H9 (cell line): ENCODE results near the gene CLASP2. TPM values are rescaled to one million over a fixed set of nuclear protein-coding genes. Genes with fewer than 3 reads are reported as not detected.

Experiments
- DNase-seq: peaks from one replicate; pipeline ENCODE4 v3.0.0-alpha.2; 2017
- H2AFZ ChIP-seq: one replicate; pipeline ENCODE4 v1.6.1; 2013; ENCODE audit warnings: mild to moderate bottlenecking, low read length, control low read depth, moderate library complexity
- H2AK5ac ChIP-seq: 2 replicates; pipeline ENCODE4 v1.6.1; 2013; ENCODE audit warnings: low read length, control low read depth, mixed read lengths; ENCODE audit not compliant: insufficient read length
- H2BK120ac ChIP-seq: one replicate; pipeline ENCODE4 v1.6.1; 2013; ENCODE audit warnings: low read depth, mild to moderate bottlenecking, low read length, control low read depth, inconsistent platforms; ENCODE audit not compliant: poor library complexity, severe bottlenecking
- H2BK12ac ChIP-seq: 2 replicates; pipeline ENCODE4 v1.6.1; 2013; ENCODE audit warnings: low read length, control low read depth, mixed read lengths, low read depth; ENCODE audit not compliant: insufficient read length
- H2BK15ac ChIP-seq: 2 replicates; pipeline ENCODE4 v1.6.1; 2013; ENCODE audit warnings: low read depth, low read length, control low read depth
- H2BK20ac ChIP-seq: one replicate; pipeline ENCODE4 v1.6.1; 2013; ENCODE audit warnings: low read depth, mild to moderate bottlenecking, low read length, control low read depth, inconsistent platforms; ENCODE audit not compliant: poor library complexity, severe bottlenecking
- H2BK5ac ChIP-seq: 2 replicates; pipeline ENCODE4 v1.6.1; 2013; ENCODE audit warnings: low read length, control low read depth, mixed read lengths; ENCODE audit not compliant: insufficient read length
- H3K14ac ChIP-seq: 2 replicates; pipeline ENCODE4 v1.6.1; 2013; ENCODE audit warnings: low read length, control low read depth; ENCODE audit not compliant: insufficient read depth
- H3K18ac ChIP-seq: 2 replicates; pipeline ENCODE4 v1.6.1; 2013; ENCODE audit warnings: low read depth, mild to moderate bottlenecking, mixed read lengths, low read length, control low read depth; ENCODE audit not compliant: insufficient read length
- H3K23ac ChIP-seq: 2 replicates; pipeline ENCODE4 v1.6.1; 2013; ENCODE audit warnings: low read length, control low read depth, mixed read lengths, low read depth; ENCODE audit not compliant: insufficient read length
- H3K23me2 ChIP-seq: 2 replicates; pipeline ENCODE4 v1.6.1; 2013; ENCODE audit warnings: low read depth, mild to moderate bottlenecking, mixed read lengths, low read length, control low read depth; ENCODE audit not compliant: insufficient read length, poor library complexity, severe bottlenecking
- H3K27ac ChIP-seq: 2 replicates; pipeline ENCODE4 v1.5.1; 2013; ENCODE audit warnings: low read length, control low read depth, mixed read lengths, low read depth; ENCODE audit not compliant: insufficient read length
- H3K27me3 ChIP-seq: 2 replicates; pipeline ENCODE4 v1.6.1; 2013; ENCODE audit warnings: low read length, control low read depth, inconsistent platforms; ENCODE audit not compliant: insufficient read depth
- H3K4ac ChIP-seq: 2 replicates; pipeline ENCODE4 v1.6.1; 2013; ENCODE audit warnings: low read depth, mild to moderate bottlenecking, control low read depth, inconsistent platforms, low read length, moderate library complexity
- H3K4me1 ChIP-seq: 2 replicates; pipeline ENCODE4 v1.6.1; 2013; ENCODE audit warnings: low read length, control low read depth, inconsistent platforms; ENCODE audit not compliant: insufficient read depth
- H3K4me2 ChIP-seq: 2 replicates; pipeline ENCODE4 v1.6.1; 2013; ENCODE audit warnings: low read length, control low read depth, mixed read lengths; ENCODE audit not compliant: insufficient read length, insufficient read depth
- H3K56ac ChIP-seq: 2 replicates; pipeline ENCODE4 v1.6.1; 2013; ENCODE audit warnings: low read depth, mild to moderate bottlenecking, mixed read lengths, low read length, control low read depth; ENCODE audit not compliant: insufficient read length
- H3K79me1 ChIP-seq: 2 replicates; pipeline ENCODE4 v1.6.1; 2013; ENCODE audit warnings: low read depth, mild to moderate bottlenecking, moderate library complexity, low read length, control low read depth, inconsistent platforms; ENCODE audit not compliant: insufficient read depth, poor library complexity, severe bottlenecking
- H3K79me2 ChIP-seq: 2 replicates; pipeline ENCODE4 v1.6.1; 2013; ENCODE audit warnings: low read length, control low read depth, inconsistent platforms; ENCODE audit not compliant: insufficient read depth
- H3K9ac ChIP-seq: 2 replicates; pipeline ENCODE4 v1.6.1; 2013; ENCODE audit warnings: low read length, control low read depth, mixed read lengths; ENCODE audit not compliant: insufficient read length; ENCODE audit errors: extremely low read depth
- H3K9me3 ChIP-seq: one replicate; pipeline ENCODE4 v1.6.1; 2013; ENCODE audit warnings: low read depth, low read length, inconsistent platforms; ENCODE audit not compliant: control insufficient read depth
- H3T11ph ChIP-seq: one replicate; pipeline ENCODE4 v1.6.1; 2013; ENCODE audit warnings: mild to moderate bottlenecking, low read length, control low read depth, inconsistent platforms
- H4K20me1 ChIP-seq: one replicate; pipeline ENCODE4 v1.6.1; 2013; ENCODE audit not compliant: control insufficient read depth, insufficient read length, insufficient read depth
- H4K5ac ChIP-seq: 2 replicates; pipeline ENCODE4 v1.6.1; 2013; ENCODE audit warnings: low read depth, mild to moderate bottlenecking, mixed read lengths, low read length, control low read depth; ENCODE audit not compliant: insufficient read length
- H4K8ac ChIP-seq: replicated peaks from 2 replicates; pipeline ENCODE4 v1.6.1; 2013; ENCODE audit warnings: low read length, control low read depth, mixed read lengths, low read depth; ENCODE audit not compliant: insufficient read length
- H4K91ac ChIP-seq: 2 replicates; pipeline ENCODE4 v1.6.1; 2013; ENCODE audit warnings: low read depth, mild to moderate bottlenecking, moderate library complexity, mixed read lengths, low read length, control low read depth; ENCODE audit not compliant: insufficient read length
- H3K27ac Mint-ChIP-seq, 3 experiments: 2 replicates in 2 of 3; 3 replicates in 1 of 3; pipeline ENCODE4 v1.8.0; 2020 to 2021; ENCODE audit warnings: mixed read lengths in 3 of 3, mild to moderate bottlenecking in 1 of 3, moderate library complexity in 1 of 3
- H3K27me3 Mint-ChIP-seq: 2 replicates; pipeline ENCODE4 v1.8.0; 2021; ENCODE audit warnings: low read depth, mild to moderate bottlenecking, moderate library complexity, mixed read lengths
- H3K36me3 Mint-ChIP-seq, 3 experiments: 2 replicates in 2 of 3; 3 replicates in 1 of 3; pipeline ENCODE4 v1.8.0; 2020 to 2021; ENCODE audit warnings: low read depth in 3 of 3, mixed read lengths in 3 of 3; ENCODE audit not compliant: insufficient read depth in 1 of 3
- H3K4me1 Mint-ChIP-seq, 2 experiments: 2 replicates each; pipeline ENCODE4 v1.8.0; 2020; ENCODE audit warnings: mixed read lengths in 2 of 2
- H3K4me3 Mint-ChIP-seq, 2 experiments: 2 replicates in 1 of 2; 3 replicates in 1 of 2; pipeline ENCODE4 v1.8.0; 2020 to 2021; ENCODE audit warnings: mild to moderate bottlenecking in 2 of 2, mixed read lengths in 2 of 2, moderate library complexity in 1 of 2
- H3K9me3 Mint-ChIP-seq, 2 experiments: 2 replicates in 1 of 2; 3 replicates in 1 of 2; pipeline ENCODE4 v1.8.0; 2020; ENCODE audit warnings: mild to moderate bottlenecking in 2 of 2, mixed read lengths in 2 of 2, moderate library complexity in 1 of 2
- CTCF ChIP-seq: fragments of 200-600 bp; sonication (generic); conservative IDR thresholded peaks from 3 replicates; pipeline ENCODE4 v1.8.0; 2021; ENCODE audit warnings: antibody characterized with exemption, mild to moderate bottlenecking
- WGBS: extraction: QIAGEN DNeasy Blood & Tissue Kit; methylation state at CpG from one replicate; pipeline ENCODE4 v1.1.7; 2013; ENCODE audit warnings: missing lambda C conversion rate, low lambda C conversion rate, mixed read lengths; ENCODE audit not compliant: insufficient read length; ENCODE audit errors: extremely low coverage; 5-methylcytosine and 5-hydroxymethylcytosine counted together
- total RNA-seq: library from RNA; stranded (reverse); gene quantifications from 2 replicates; pipeline ENCODE4 v1.2.1, GENCODE V29; 2021

CLASP2 gene
- total RNA-seq, 1 experiment from 2014 or later, result 60.5 TPM

GRCh38 chr3:33577173-33577572, 140.9 kb downstream of the CLASP2 start:
- Histone ChIP-seq H4K8ac (no peak overlapping the region), H4K91ac (no peak overlapping the region), H3K4me2 (peak overlapping the region; percentile 51), H2BK20ac (no peak overlapping the region), H3K9ac (no peak overlapping the region), H3K23ac (no peak overlapping the region), H3K79me2 (no peaks in the 10 kb centered on the region), H3K18ac (no peak overlapping the region), H2AK5ac (no peak overlapping the region), H3K27ac (no peak overlapping the region), H3K27me3 (no peaks in the 10 kb centered on the region), H2BK12ac (no peak overlapping the region), H3K56ac (no peak overlapping the region), H3K14ac (no peak overlapping the region), H3K9me3 (no peaks in the 10 kb centered on the region), H4K20me1 (no peaks in the 10 kb centered on the region), H2AFZ (no peak overlapping the region), H3K23me2 (no peaks in the 10 kb centered on the region), H3K4ac (no peak overlapping the region), H3K79me1 (no peaks in the 10 kb centered on the region), H4K5ac (no peak overlapping the region), H2BK5ac (no peak overlapping the region), H3K4me1 (peaks cover 10% of the 10 kb centered on the region), H2BK120ac (no peak overlapping the region), H3T11ph (no peak overlapping the region), H2BK15ac (no peak overlapping the region)
- Mint-ChIP-seq H3K4me1 (peaks cover 48 to 49% of the 10 kb centered on the region in 2 experiments), H3K9me3 (no peaks in the 10 kb centered on the region), H3K27me3 (no peaks in the 10 kb centered on the region), H3K36me3 (peaks cover 9 to 22% (median 18%) of the 10 kb centered on the region in 3 experiments), H3K27ac (peak overlapping the region in 2 of 3 experiments; percentile 97 to 98; a peak in 5 of 7 replicates), H3K4me3 (peak overlapping the region in 1 of 2 experiments; percentile 49; a peak in 2 of 5 replicates)
- no CpG with 5 or more reads among the region's 3 CpGs for WGBS
- TF ChIP-seq CTCF, result no peak
- DNase-seq, result no peak
